ENCODE measurements around the gene SLC34A1. TPM values are rescaled to one million over a fixed set of nuclear protein-coding genes. Genes with fewer than 3 reads are reported as not detected.

Gene SLC34A1
- total RNA-seq, 1 experiment from 2014 or later = not detected

DNA sequence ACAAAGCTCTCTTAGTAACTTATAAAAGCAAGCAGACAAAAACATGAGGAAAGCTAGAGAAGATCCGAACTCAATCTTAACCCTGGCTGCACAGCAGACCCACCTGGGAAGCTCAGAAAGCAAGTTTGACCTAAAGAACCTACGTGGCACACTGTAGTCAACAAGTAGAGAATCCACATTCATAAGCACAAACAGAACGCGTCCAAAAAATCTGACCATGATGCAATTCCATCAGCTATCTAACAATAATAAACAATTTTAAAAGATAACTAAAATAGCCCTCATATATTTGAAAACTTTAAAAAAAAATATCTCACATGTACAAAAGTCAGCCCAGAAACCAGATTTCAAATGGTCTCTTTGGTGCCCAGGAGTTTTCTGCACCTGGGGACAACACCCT is 37.4 kb upstream of the SLC34A1 start:
- Histone ChIP-seq H3K27ac (ENCODE audit: low read depth, low read length, poor library complexity, severe bottlenecking) (no peak overlapping the region), H3K36me3 (ENCODE audit: insufficient read depth, low read length, poor library complexity, severe bottlenecking) (peaks cover 10% of the 10 kb centered on the region)
- POLR2A ChIA-PET (ENCODE audit: low non-redundant PET) = no interaction called here

DNA sequence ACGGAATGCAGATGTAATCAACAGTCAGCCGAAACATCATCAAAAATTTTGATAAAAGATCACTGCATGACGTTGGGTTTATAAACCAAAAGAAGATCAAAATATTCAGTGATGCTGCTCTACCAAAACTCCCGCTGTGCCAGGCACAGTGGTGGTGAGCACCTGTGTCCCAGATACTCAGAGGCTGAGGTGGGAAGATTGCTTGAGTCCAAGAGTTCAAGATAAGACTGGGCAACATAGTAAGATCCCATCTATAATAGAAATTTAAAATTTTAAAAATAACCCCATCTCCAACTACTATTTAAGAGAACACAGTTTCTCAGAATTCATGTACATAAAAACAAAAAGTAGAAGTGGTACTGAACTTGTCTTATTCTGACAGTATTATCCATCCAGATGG is 36.5 kb upstream of the SLC34A1 start:
- Histone ChIP-seq H3K4me1 (ENCODE audit: insufficient read depth, low read length, poor library complexity, severe bottlenecking) (peaks cover 8% of the 10 kb centered on the region), H3K27me3 (replicated peaks; ENCODE audit: insufficient read depth, low read depth, low read length, poor library complexity) (no peaks in the 10 kb centered on the region), H3K36me3 (ENCODE audit: insufficient read depth, low read length, poor library complexity, severe bottlenecking) (peaks cover 10% of the 10 kb centered on the region), H3K4me3 (ENCODE audit: low read depth, low read length, poor library complexity, severe bottlenecking) (no peak overlapping the region), H3K27ac (ENCODE audit: low read depth, low read length, poor library complexity, severe bottlenecking) (no peak overlapping the region), H3K9me3 (ENCODE audit: low read depth, low read length, poor library complexity, severe bottlenecking) (no peaks in the 10 kb centered on the region)
- no TSS peak for BruUV-seq (replicated peaks)
- CTCF ChIA-PET = no interaction called here
- DNase-seq (ENCODE audit: low spot score) = no peak
- POLR2A ChIA-PET (ENCODE audit: low non-redundant PET) = no interaction called here
- TF ChIP-seq, protein P1, sequence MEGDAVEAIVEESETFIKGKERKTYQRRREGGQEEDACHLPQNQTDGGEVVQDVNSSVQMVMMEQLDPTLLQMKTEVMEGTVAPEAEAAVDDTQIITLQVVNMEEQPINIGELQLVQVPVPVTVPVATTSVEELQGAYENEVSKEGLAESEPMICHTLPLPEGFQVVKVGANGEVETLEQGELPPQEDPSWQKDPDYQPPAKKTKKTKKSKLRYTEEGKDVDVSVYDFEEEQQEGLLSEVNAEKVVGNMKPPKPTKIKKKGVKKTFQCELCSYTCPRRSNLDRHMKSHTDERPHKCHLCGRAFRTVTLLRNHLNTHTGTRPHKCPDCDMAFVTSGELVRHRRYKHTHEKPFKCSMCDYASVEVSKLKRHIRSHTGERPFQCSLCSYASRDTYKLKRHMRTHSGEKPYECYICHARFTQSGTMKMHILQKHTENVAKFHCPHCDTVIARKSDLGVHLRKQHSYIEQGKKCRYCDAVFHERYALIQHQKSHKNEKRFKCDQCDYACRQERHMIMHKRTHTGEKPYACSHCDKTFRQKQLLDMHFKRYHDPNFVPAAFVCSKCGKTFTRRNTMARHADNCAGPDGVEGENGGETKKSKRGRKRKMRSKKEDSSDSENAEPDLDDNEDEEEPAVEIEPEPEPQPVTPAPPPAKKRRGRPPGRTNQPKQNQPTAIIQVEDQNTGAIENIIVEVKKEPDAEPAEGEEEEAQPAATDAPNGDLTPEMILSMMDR (conservative IDR thresholded peaks at IDR 0.05; ENCODE audit: low read depth, low read length) = no peak
- no peak for TF ChIP-seq EZH2 (IDR thresholded peaks at IDR 0.05; ENCODE audit: borderline replicate concordance, low read depth, low read length, poor library complexity, severe bottlenecking)
- intact Hi-C loops (cut with micrococcal nuclease; ENCODE audit: unreplicated experiment) = no loop called here

More for the DNA sequence above, 37.4 kb upstream of the SLC34A1 start:
- H3K4me3 ChIP-seq (ENCODE audit: low read depth, low read length, poor library complexity, severe bottlenecking) = no peak overlapping the region
- no peaks in the 10 kb centered on the region for H3K9me3 ChIP-seq (ENCODE audit: low read depth, low read length, poor library complexity, severe bottlenecking)
- CTCF ChIA-PET = interaction anchor here (0.6 kb wide), 1 partner anchor 43 kb away, joined by 4 read pairs; no protein-coding TSS in a partner anchor
- intact Hi-C loops (cut with micrococcal nuclease; ENCODE audit: unreplicated experiment) = no loop called here
- peaks cover 5% of the 10 kb centered on the region for H3K4me1 ChIP-seq (ENCODE audit: insufficient read depth, low read length, poor library complexity, severe bottlenecking)
- TF ChIP-seq, protein P1 (conservative IDR thresholded peaks at IDR 0.05; ENCODE audit: low read depth, low read length) = no peak
- no peak for TF ChIP-seq EZH2 (IDR thresholded peaks at IDR 0.05; ENCODE audit: borderline replicate concordance, low read depth, low read length, poor library complexity, severe bottlenecking)
- no peak for DNase-seq (ENCODE audit: low spot score)
- no peaks in the 10 kb centered on the region for H3K27me3 ChIP-seq (replicated peaks; ENCODE audit: insufficient read depth, low read depth, low read length, poor library complexity)
- BruUV-seq (replicated peaks) = no TSS peak

DNA sequence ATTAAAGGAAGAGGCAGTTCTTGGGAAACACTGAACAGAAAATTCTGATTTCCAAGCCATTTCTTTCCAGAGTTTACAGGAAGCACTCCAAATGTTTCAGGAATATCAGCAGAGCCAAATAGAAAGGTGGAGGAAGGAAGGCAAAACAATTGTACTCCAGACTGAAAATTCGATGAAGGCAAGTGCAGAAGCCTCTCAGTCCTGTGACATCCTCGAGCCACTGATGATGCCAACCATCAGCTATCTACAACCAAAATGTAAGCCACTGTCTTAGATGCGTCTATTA is 34.9 kb upstream of the SLC34A1 start:
- H3K27me3 ChIP-seq (replicated peaks; ENCODE audit: insufficient read depth, low read depth, low read length, poor library complexity) = no peaks in the 10 kb centered on the region
- H3K4me3 ChIP-seq (ENCODE audit: low read depth, low read length, poor library complexity, severe bottlenecking) = no peak overlapping the region
- intact Hi-C loops (cut with micrococcal nuclease; ENCODE audit: unreplicated experiment) = no loop called here
- H3K27ac ChIP-seq (ENCODE audit: low read depth, low read length, poor library complexity, severe bottlenecking) = no peak overlapping the region
- peaks cover 10% of the 10 kb centered on the region for H3K36me3 ChIP-seq (ENCODE audit: insufficient read depth, low read length, poor library complexity, severe bottlenecking)
- DNase-seq (ENCODE audit: low spot score) = no peak
- peaks cover 8% of the 10 kb centered on the region for H3K4me1 ChIP-seq (ENCODE audit: insufficient read depth, low read length, poor library complexity, severe bottlenecking)
- ChIA-PET POLR2A (ENCODE audit: low non-redundant PET) (no interaction called here), CTCF (no interaction called here)
- no peak for TF ChIP-seq EZH2 (IDR thresholded peaks at IDR 0.05; ENCODE audit: borderline replicate concordance, low read depth, low read length, poor library complexity, severe bottlenecking)
- TF ChIP-seq, protein P1 (conservative IDR thresholded peaks at IDR 0.05; ENCODE audit: low read depth, low read length) = no peak
- H3K9me3 ChIP-seq (ENCODE audit: low read depth, low read length, poor library complexity, severe bottlenecking) = no peaks in the 10 kb centered on the region
- BruUV-seq (replicated peaks) = no TSS peak

Data from A673 (cell line).